Fibroblast of lung (primary cell): Measurements from ENCODE around the gene PPFIBP2.

Experiments
- CTCF ChIP-seq, 2 donors: IDR thresholded peaks in 1 of 2; conservative IDR thresholded peaks in 1 of 2; 1 replicate in 1 of 2; 2 replicates in 1 of 2; pipeline ENCODE4 v1.5.1; 2011 to 2012; ENCODE audit warnings: low read length in 2 of 2, control low read depth in 1 of 2, inconsistent platforms in 1 of 2, low read depth in 1 of 2, mild to moderate bottlenecking in 1 of 2
- EZH2 ChIP-seq: IDR thresholded peaks from 2 replicates; pipeline ENCODE4 v1.5.1; 2012; ENCODE audit warnings: low read length, control low read depth, mild to moderate bottlenecking; ENCODE audit errors: missing control alignments

GRCh38 chr11:7583248-7583647, 69.4 kb downstream of the PPFIBP2 start:
- TF ChIP-seq EZH2, result no peak
- no peak for TF ChIP-seq CTCF (conservative IDR thresholded peaks at IDR 0.05 in 1 of 2, IDR thresholded peaks at IDR 0.05 in 1 of 2; ENCODE audit: low read depth in 1 of 2, low read length in 2 of 2)
